GM19238 (cell line): ENCODE data around the gene NME4.
A peak's percentile ranks its signal among the peaks of the same experiment; 100 is the strongest.
"Not testable (repeated sequence)": the region's sequence is repeated elsewhere in the genome, so short reads cannot be mapped to it uniquely, and the experiment has no call there.

Experiments used
- DNase-seq: peaks from one replicate; pipeline ENCODE4 v3.0.0; 2011; ENCODE audit warnings: low spot score; ENCODE audit not compliant: insufficient read length

Gene NME4

DNA sequence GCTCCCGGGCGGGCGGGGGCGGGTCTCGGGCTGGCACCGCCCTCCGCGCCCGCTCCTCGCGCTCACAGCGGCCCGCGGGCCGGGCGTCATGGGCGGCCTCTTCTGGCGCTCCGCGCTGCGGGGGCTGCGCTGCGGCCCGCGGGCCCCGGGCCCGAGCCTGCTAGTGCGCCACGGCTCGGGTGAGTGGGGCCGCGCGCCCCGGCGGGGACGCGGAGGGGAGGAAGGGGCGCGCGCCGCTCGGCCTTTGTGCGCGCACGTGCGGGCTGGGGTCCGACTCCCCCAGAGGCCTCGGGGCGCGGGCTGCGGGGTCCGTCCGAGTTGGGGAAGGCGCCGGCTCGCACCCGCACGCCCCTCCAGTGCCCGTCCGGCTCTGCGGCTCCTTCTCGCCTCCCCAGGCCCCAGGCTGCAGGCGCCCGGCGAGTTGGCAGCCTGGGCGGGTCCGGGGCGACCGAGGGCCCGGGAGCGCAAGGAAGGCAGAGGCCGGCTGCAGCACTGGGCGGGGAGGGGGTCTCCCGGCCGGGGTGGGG lies at the start of gene NME4:
TSS of gene NME4 (plus strand) at position 65 of the 527 bp plus-strand sequence. CDS start at position 89, 24 bp downstream.
- DNase-seq: peak; percentile 58

DNA sequence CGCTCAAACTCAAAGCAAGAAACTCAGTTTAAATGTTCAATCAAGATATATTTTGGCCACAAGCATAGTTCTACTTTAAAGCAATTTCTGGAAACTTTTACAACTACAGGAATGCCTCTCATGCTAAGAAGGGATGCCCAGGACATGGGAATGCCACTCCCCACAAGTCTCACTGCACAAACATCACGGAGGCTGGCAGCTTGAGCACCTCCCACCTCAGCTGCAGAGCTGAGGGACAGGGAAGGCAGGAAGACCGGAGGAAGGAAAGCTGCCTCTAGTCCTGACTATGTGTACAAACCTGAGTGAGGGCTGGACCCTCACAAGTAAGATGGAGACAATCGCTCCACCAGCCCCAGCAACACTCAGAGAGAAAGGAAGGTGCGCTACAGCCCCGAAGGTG lies 49.8 kb upstream of the NME4 start:
- no peak for DNase-seq

DNA sequence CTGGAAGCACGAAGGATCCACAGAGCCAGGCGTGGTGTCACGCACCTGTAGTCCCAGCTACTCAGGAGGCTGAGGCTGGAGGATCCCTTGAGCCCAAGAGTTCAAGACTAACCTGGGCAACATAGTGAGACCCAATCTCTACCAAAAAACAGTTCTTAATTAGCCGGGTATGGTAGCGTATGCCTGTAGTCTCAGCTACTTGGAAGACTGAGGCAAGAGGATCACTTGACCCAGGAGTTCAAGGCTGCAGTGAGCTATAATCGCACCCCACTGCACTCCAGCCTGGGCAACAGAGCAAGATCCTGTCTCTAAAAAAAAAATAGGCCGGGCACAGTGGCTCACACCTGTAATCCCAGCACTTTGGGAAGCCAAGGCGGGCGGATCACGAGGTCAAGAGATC lies 48.5 kb upstream of the NME4 start:
- not testable (repeated sequence) for DNase-seq

DNA sequence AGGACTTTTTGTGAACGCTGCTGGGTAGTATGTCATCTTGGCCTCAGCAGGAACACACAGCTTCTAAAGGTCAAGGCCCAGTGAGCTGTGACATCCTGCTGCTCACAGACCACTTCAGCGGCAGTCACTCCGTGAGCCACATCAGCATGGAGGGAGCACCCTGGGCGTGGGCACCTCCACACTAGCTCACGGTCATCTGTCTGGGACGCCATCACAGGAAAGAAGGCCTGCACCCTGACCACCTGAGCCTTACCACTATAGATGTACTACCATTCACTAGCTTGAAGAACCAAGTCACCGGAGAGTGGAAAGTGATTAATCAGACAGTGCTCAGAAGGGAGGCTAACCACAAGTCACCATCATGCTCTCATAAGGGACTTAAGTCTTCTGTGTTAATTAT lies 47.8 kb upstream of the NME4 start:
- no peak for DNase-seq

DNA sequence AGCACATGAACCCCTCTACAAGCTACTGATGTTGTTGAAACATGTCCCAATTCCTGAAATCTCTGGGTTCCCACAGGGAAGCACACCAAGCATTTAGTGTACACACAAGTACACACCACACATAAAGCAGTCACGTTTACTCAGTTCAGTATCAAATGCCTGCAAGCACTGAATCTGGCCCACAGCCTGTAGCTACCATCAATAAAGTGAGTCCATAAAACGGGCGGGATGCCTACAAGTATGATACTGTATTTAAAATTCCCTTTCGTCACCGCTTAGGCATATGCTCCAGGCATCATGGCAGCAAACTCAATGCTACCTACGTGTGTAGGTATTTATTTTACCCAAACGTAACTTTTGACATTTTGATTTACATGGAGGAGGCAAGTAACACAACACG lies 46.8 kb upstream of the NME4 start:
- no peak for DNase-seq

DNA sequence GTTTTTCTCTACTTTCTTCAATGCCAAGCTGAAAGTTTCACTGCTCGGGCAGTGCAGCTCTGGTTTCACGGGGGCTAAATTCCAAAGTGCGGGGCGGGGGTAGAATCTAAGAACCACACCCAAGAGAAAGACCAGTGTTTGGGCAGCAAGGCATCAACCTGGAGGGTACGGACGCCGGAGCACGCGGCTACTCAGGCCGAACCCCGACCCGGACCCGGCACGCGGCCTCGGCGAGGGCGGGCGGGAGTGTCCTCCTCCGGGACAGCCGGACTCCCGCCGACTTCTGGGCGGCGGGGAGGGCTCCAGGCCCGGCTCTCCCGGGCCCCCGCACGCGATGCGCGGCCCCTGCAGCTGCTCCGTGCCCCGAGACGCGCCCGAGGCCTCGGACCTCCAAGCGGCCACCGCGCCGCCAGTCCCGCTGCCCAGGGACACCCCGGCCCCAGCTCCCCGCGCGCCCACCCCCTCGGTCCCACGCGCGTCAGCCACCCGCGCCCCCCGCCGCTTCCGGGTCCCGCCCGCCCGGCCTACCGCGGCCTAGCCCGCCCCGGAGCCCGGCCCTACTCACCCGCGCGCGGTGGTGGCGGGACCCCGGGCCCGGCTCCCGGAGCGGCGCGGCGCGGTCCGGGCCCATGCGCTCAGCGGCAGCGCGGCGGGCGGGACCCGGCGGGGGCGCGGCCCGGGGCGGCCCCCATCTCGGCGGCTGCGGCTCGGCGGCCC lies 45.0 kb upstream of the NME4 start:
- no peak for DNase-seq

DNA sequence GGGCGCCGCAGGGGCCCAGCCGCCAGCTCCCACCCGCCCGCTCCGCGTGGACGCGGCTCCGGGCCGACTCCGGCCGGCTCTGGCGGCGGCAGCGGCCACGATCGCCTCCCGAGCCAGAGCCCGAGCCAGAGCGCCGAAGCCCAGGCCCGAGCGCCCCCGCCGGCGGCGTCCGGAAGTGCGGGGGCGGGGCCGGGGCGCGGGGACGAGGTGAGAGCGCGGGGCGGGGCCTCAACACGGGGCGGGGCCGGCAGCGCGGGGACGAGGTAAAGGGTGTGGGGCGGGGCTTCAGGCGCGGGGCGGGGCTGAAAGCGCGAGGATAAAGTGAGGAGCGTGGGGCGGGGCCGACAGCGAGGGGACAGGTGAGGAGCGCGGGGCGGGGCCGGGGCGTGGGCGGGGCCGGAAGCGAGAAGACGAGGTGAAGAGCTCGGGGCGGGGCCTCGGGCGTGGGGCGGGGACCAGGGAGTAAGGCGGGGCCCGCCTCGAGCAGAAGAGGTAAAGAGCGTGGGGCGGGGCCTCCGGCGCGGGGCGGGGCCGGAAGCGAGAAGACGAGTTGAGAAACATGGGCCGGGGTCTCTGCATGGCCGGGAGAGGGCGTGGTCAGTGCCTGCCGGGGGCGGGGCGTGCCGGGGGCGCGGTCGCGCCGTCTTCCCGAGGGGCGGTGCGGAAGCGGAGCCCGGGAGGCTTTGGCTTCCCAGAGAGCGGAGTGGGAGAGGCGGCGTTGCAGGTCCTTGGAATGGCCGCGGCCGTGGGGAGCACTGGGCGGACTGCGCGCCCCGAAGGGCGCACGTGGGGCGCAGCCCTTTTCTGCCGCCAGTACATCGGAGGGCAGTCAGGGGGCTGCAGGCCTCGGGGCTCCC lies 44.2 kb upstream of the NME4 start, which contains the start of gene AXIN1:
TSS of gene AXIN1 (minus strand) at position 177 of the 857 bp plus-strand sequence. CDS start 5,698 bp downstream, outside the sequence.
- DNase-seq: peak; percentile 95

DNA sequence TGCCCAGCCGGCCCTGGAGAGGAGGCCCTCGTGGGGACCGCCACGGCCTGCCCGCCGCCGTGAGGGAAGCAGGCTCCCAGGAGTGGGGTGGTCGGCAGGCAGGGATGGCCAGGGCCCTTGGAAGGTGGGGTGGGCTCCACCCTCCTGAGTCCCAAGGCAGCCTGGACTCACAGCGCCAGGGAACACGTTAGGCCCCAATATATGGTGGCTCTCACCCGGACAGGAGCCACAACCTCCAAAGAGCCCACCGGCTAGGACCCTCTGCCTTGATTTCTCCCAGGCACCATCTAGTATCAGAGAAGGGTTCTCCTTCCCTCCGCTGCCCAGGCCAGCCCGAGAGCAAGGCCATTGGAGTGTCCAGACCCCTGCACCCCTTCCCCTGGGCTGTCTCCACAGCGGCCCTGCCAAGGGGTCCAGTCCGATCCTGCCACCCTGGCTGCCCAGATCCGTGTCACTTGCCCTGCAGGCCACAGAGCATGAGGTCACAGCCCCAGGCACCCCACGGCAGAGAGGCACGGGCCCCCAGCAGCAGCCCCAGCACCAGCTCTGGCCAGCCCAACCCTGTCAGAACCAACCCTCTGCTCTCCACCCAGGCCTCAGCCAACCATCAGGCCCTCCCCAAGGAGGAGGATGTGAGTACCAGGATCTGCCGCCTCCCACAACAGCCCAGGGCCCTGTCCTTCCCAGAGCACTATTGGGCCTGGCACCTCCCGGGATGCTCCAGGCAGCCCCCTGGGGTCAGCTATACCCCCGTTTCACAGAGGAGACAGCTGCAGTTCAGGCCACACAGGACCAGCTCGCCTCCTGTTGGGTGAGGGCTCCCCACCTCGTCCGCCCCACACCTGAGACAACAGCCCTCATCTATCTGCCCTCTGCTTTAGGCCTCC lies 43.4 kb upstream of the NME4 start:
- no peak for DNase-seq

DNA sequence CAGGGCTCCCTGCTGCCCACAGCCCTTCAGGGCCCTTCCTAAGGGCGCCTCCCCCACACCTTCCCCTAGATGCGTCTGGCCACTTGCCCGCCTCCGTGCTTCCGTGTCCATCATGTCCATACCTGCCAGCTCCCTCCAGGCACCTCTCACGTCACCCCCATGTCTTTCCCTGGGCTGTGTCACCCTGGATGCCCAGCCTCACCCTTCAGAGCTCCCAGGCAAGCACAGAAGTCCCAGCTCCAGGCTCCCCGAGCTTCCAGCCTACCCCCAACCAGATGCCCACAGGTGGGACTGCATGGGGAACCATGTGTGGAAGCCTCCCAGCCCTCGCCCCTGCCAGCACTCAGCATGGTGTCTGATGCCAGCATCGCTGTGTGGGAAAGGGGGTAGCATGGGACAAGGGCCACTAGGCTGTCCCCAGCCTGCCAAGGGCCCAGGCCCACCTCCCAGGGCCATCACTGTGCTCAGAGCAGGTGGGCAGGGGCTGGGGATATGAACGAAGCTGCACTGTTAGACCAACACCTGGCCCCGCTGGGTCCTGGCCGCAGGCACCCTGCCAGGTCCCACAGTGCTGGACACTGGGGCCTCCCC lies 42.6 kb upstream of the NME4 start:
- no peak for DNase-seq

DNA sequence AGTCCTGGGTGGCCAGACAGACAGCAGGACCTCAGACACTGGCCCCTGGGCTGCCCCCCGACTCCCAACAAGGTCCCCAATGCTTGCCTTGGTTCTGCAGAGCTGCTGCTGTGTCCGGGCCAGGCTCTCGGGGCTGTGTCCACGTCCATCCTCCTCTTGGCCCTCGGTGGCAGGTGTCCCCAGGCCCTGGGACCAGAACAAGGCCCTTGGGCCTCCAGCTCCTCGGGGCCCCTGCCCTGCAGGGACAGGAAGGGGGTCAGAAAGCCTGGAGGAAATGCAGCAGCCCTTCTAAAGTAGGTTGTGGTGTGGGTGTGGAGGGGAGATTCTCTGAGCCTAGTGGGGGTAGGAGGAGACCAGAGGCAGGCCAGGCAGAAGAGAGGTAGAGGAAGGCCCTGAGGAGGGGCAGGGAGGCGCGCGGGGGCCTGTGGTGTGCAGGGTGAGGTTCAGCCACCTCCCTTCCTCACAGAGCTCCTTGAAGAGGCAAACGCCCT lies 42.0 kb upstream of the NME4 start:
- DNase-seq: no peak

DNA sequence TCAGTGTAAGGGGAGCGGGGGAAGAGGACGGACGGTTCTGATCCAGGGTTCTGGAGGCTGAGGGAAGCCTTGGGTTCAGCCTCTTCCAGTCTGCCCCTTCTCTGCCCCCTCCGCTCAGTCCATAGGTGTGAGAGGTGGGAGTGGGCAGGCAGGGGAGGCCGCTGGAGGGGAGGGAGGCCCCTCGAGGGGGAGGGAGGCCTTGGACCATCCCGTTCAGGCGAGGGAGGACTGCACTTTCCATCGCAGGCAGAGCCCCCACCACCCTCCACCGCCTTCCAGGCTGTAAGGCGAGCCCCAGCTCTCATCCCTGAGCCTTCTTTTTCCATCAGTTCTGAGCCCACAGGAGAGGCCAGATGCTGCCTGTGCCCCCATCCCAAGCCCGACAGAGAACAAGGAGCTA lies 40.3 kb upstream of the NME4 start:
- no peak for DNase-seq

DNA sequence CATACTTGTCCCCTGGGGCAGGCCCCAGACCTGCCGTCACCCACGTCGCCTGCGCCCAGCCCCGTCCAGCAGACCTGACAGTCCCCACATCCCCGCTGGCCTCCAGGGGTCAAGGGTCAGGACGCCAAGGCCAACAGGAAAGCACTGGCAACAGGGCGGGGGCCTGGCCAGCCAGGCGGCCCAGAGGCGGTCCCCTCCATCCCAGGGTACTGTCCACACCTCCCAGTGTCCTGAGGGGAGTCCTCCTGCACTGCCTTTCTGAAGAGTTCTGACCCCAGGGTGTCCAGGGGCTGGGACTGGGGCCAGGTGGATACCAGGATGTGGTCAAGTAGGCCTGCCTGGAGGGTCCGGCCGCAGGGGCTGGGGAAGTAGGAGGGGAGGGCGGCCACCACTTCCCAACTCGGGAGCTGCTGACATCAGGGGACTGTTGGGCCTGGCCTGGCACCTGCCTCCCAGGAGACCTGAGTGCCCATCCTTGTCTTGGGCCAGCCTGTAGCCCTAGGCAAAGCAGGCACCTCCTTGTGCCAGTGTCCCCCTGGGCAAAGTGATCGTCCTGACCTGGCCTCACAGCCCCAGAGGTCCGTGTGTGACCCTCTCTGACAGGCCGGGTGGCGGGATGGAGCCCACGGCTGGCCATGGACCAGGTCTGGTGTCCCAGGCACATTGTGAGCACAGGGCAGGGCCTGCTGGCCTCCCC lies 37.8 kb upstream of the NME4 start:
- DNase-seq: no peak

DNA sequence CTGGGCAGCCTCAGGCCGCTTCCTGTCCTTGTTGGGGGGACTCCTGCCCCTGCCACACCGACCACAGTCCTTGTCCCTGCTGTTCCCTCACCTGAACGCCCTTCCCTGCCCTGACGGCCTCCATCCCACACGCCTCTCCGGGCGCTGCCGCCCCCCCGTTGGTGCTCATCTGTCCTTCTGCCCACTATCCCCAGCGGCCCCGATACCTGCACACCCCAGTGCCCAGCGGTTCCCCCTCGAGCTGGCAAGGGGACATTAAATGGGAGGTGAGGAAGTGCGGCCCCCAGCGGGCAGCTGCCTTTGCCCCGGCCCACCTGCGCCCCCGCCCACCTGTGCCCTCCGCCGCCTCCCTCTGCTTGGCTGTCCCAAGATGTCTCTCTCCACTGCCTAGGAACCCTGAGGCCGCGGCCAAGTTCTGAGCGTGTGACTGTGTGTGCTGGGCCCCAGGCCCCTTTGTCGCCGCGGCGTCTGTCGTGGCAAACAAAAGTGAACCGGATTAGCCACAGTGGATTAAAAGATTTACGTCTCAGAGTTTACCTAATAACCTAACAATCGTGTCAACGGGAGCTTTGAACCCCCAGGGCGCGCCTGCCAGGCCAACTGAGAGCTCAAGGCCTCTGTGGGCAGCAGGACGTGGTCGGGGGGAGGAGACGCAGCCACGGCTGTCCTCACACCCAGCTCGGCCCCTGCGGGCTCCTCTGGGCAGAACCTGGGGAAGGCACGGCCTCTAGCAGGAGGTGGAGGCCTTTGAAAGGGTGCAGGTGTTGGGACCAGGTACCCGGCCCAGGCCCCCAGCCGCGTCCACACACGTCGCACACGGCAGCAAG lies 36.9 kb upstream of the NME4 start:
- DNase-seq: no peak

DNA sequence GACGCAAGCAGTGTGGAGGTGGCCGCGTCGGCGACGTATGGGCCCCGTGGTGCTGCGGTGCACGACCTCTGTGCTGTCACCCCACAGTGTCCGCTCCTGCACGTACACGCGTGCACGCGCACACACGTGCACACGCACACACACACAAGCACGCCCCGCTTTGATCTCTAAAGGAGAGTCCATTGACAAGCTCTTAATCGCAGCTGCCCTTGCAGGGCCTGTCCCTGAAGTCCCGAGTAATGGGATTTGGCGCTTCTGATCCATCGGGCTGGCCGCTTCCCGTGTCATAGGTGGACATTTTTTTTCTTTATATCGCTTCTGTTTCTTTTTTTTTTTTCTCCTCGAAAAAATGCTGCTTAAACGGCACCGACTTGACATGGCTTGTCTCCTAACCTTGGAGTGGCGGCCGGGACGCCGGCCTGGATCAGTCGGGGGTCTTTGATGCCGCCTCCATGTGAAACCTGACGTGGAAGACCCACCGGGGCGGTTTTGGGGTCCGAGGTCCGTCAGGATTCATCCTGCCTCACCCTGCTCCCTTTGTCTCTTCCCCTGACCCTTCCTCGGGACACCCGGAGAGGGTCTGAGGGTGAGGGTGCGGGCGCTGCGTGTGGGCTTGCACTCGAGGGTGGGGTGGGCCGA lies 36.2 kb upstream of the NME4 start:
- DNase-seq: no peak

DNA sequence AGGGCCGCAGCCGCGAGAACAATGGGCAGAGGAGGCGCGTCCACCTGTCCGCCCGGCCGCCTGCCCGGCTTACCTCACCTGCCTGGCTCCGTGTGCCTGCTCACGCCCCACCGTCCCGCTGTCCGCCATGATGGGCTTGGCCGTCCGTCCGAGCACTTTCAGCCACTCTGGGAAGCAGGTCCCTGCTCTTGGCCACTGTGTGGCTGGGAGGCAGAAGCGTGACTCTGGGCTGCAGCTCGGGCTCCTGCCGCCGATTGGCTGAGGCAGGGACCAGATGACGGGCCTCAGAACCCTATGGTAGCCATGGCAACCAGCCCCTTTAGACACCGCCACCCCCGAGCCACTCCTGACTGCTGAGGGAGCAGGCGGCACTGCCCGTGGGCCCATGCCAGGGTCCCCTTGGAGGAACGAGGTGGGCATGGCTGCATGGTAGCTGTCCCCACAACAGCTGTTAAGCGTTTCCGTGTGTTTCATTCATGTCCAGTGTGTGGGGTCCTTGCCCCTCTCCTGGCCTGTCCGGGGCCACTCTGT lies 35.6 kb upstream of the NME4 start:
- DNase-seq: no peak

DNA sequence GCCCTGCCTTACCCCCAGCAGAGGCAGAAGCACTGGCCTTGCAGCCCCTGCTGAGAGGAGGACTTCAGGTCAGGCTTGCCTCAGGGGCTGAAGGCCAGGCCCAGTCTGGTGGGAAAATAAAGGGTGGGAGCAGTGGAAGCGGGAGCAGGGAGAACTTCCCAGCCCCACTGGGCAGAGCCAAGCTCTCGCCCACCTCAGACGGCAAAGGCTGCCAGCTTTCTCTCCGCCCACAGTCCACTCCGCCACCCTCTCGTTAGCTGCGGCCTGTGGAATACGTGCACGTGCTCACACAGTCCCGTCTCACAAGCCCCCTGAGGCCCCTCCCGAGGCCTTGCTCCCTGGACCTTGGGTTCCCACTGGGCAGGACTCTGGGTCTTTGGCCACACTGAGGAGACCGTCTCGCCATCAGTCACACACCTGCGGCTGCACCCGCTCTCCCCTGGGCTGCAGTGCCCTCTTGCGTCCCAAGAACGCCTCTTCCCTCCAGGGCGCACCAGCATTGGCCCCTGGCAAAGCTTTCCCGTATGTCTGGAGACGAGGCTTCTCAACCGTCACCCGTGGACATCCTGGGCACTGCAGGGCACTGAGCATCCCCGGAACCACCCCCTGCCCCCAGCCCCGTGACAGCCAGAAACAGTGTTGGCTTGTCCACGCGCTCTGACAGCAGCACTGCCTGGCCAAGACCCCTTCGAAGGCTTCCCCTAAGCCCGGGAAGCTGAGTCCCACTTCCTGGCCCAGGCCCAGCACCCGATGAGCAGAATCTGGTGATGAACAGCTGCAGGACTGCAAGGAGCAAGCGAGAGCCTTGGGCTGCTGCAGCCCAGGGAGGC lies 34.9 kb upstream of the NME4 start:
- DNase-seq: peak; percentile 96

DNA sequence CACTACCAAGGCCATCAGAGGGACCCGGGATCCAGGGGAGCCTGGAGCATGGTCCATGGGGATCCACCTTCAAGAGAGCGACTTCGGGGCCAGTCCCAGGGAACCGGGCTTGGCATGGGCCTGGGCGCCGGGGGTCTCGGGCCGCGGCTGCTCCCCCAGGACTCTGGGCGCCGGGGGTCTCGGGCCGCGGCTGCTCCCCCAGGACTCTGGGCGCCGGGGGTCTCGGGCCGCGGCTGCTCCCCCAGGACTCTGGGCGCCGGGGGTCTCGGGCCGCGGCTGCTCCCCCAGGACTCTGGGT lies 34.3 kb upstream of the NME4 start:
- DNase-seq: not testable (repeated sequence)
